HepG2 (cell line): Measurements from ENCODE around the gene ERO1A. TPM values are rescaled to one million over a fixed set of nuclear protein-coding genes. Genes with fewer than 3 reads are reported as not detected.
A peak's percentile ranks its signal among the peaks of the same experiment; 100 is the strongest.

ENCODE experiments used
- BRF2 ChIP-seq: sonication (generic); formaldehyde crosslinking; IDR thresholded peaks from 2 replicates; pipeline ENCODE4 v1.8.1; 2022; ENCODE audit warnings: mild to moderate bottlenecking, missing genetic modification reagents
- IKZF1 ChIP-seq: fragments of 450-650 bp; IDR thresholded peaks from 2 replicates; pipeline ENCODE4 v1.7.1; 2016
- KIAA2018 ChIP-seq: sonication (generic); formaldehyde crosslinking; IDR thresholded peaks from 2 replicates; pipeline ENCODE4 v1.5.0; 2020; ENCODE audit warnings: mild to moderate bottlenecking, missing genetic modification reagents, borderline replicate concordance
- MED8 ChIP-seq: sonication (generic); formaldehyde crosslinking; IDR thresholded peaks from 2 replicates; pipeline ENCODE4 v1.8.1; 2023; ENCODE audit warnings: mild to moderate bottlenecking, missing genetic modification reagents; ENCODE audit not compliant: insufficient replicate concordance
- MTF1 ChIP-seq: sonication (generic); formaldehyde crosslinking; IDR thresholded peaks from 2 replicates; pipeline ENCODE4 v1.5.0; 2020; ENCODE audit warnings: missing genetic modification reagents
- MXD3 ChIP-seq: IDR thresholded peaks from 2 replicates; pipeline ENCODE4 v1.6.1; 2016; ENCODE audit warnings: mild to moderate bottlenecking, missing biosample characterization, missing genetic modification reagents
- SNAPC4 ChIP-seq: sonication (generic); formaldehyde crosslinking; IDR thresholded peaks from 2 replicates; pipeline ENCODE4 v1.4.0; 2020; ENCODE audit warnings: mild to moderate bottlenecking, missing genetic modification reagents
- ZMYM4 ChIP-seq: sonication (generic); formaldehyde crosslinking; IDR thresholded peaks from 2 replicates; pipeline ENCODE4 v1.8.1; 2023; ENCODE audit warnings: mild to moderate bottlenecking, missing genetic modification reagents
- ZNF121 ChIP-seq: sonication (generic); formaldehyde crosslinking; IDR thresholded peaks from 2 replicates; pipeline ENCODE4 v1.5.0; 2020; ENCODE audit warnings: mild to moderate bottlenecking, missing genetic modification reagents
- ZNF251 ChIP-seq: sonication (generic); formaldehyde crosslinking; IDR thresholded peaks from 2 replicates; pipeline ENCODE4 v1.9.0; 2021; ENCODE audit warnings: mild to moderate bottlenecking, missing genetic modification reagents
- ZNF512 ChIP-seq: sonication (generic); formaldehyde crosslinking; IDR thresholded peaks from 2 replicates; pipeline ENCODE4 v1.4.0; 2020; ENCODE audit warnings: mild to moderate bottlenecking, missing genetic modification reagents
- polyA plus RNA-seq, 8 experiments: library from polyadenylated mRNA; depleted of rRNA in 3 of 8; stranded (reverse) in 7 of 8; unstranded in 1 of 8; fragments of >200 nt; fragmentation: Illumina TruSeq in 4 of 8; extraction: Trizol in 4 of 8; gene quantifications; 2 replicates each; pipeline versions ENCODE4 v1.2.1 to v1.2.3, GENCODE V29; 2011 to 2016; ENCODE audit warnings: low read depth in 4 of 8, missing spikeins in 1 of 8, mixed read lengths in 1 of 8; ENCODE audit not compliant: insufficient read depth in 1 of 8
- total RNA-seq, 5 experiments: library from RNA; depleted of rRNA; stranded (reverse); fragments of >200 nt; fragmentation: Illumina TruSeq; extraction: Trizol; gene quantifications; 2 replicates each; pipeline ENCODE4 v1.2.3, GENCODE V29; 2016; ENCODE audit warnings: low read depth in 1 of 5

ERO1A gene
- total and polyA plus RNA-seq, 2 of the 13 experiments (the other 11 are each of a cell fraction or from before 2014, with no cell fraction given) = 60.3 to 137 TPM

GRCh38 chr14:52729925-52730708, 34.8 kb upstream of the ERO1A start, which contains the start of gene STYX (continued):
- peak; percentile 94 for TF ChIP-seq ZMYM4
- no peak for TF ChIP-seq SNAPC4 (CRISPR knock-in tag)
- TF ChIP-seq MTF1 (CRISPR knock-in tag) = no peak
- TF ChIP-seq MED8 (CRISPR knock-in tag) = no peak
- TF ChIP-seq IKZF1 = no peak
- no peak for TF ChIP-seq ZNF251 (CRISPR knock-in tag)
- TF ChIP-seq ZNF121 (CRISPR knock-in tag) = no peak
- no peak for TF ChIP-seq KIAA2018 (CRISPR knock-in tag)
- peak; percentile 85; the same call in 1 of the 2 replicates for TF ChIP-seq MXD3 (CRISPR knock-in tag)
- TF ChIP-seq ZNF512 (CRISPR knock-in tag) = no peak
- TF ChIP-seq BRF2 = no peak
